GM19239 (cell line): ENCODE measurements around the gene D2HGDH.
"Not testable (repeated sequence)": the region's sequence is repeated elsewhere in the genome, so short reads cannot be mapped to it uniquely, and the experiment has no call there.

Source experiments
- DNase-seq: peaks from one replicate; pipeline ENCODE4 v3.0.0; 2011; ENCODE audit warnings: low spot score; ENCODE audit not compliant: insufficient read length
- FAIRE-seq: peaks from 2 replicates; lab custom pipeline; 2011; peaks lifted over from hg19 to GRCh38; lab: Jason Lieb, UNC

Gene D2HGDH

GRCh38 chr2:241744028-241744754 lies 9.8 kb downstream of the D2HGDH start:
- FAIRE-seq (no peak), DNase-seq (no peak)

- FAIRE-seq (no peak), DNase-seq (no peak)
Observed at GRCh38 chr2:241745276-241745675, 10.8 kb downstream of the D2HGDH start.

- no peak for DNase-seq
- no peak for FAIRE-seq
Observed at GRCh38 chr2:241746084-241746483, 11.7 kb downstream of the D2HGDH start.

GRCh38 chr2:241748468-241749256 lies 14.2 kb downstream of the D2HGDH start:
- FAIRE-seq (no peak), DNase-seq (no peak)

GRCh38 chr2:241750076-241750840 lies 15.8 kb downstream of the D2HGDH start:
- DNase-seq (no peak), FAIRE-seq (no peak)

- DNase-seq (no peak), FAIRE-seq (no peak)
Observed at GRCh38 chr2:241751152-241751551, 16.7 kb downstream of the D2HGDH start.

GRCh38 chr2:241751776-241752175 lies 17.3 kb downstream of the D2HGDH start:
- DNase-seq (no peak), FAIRE-seq (no peak)

GRCh38 chr2:241752253-241752652 lies 17.8 kb downstream of the D2HGDH start:
- FAIRE-seq (no peak), DNase-seq (no peak)

GRCh38 chr2:241752689-241753276 lies 18.4 kb downstream of the D2HGDH start:
- FAIRE-seq (no peak), DNase-seq (no peak)

- DNase-seq (no peak), FAIRE-seq (no peak)
Observed at GRCh38 chr2:241753493-241753892, 19.1 kb downstream of the D2HGDH start.

GRCh38 chr2:241754042-241754441 lies 19.6 kb downstream of the D2HGDH start:
- DNase-seq (no peak), FAIRE-seq (no peak)

- no peak for DNase-seq
- no peak for FAIRE-seq
Observed at GRCh38 chr2:241755166-241755565, 20.7 kb downstream of the D2HGDH start.

- FAIRE-seq = no peak
- DNase-seq = no peak
Observed at GRCh38 chr2:241755777-241756176, 21.3 kb downstream of the D2HGDH start.

- no peak for FAIRE-seq
- DNase-seq = no peak
Observed at GRCh38 chr2:241759067-241759807, 24.8 kb downstream of the D2HGDH start.

GRCh38 chr2:241759893-241760292 lies 25.5 kb downstream of the D2HGDH start:
- FAIRE-seq, DNase-seq: not testable (repeated sequence)

- FAIRE-seq = no peak
Observed at GRCh38 chr2:241760301-241760771, 25.9 kb downstream of the D2HGDH start.

GRCh38 chr2:241762321-241762932 lies 28.0 kb downstream of the D2HGDH start:
- DNase-seq (no peak), FAIRE-seq (no peak)

More at GRCh38 chr2:241760301-241760771, 25.9 kb downstream of the D2HGDH start:
- DNase-seq = no peak

- FAIRE-seq (no peak), DNase-seq (no peak)
Observed at GRCh38 chr2:241762933-241763369, 28.5 kb downstream of the D2HGDH start.
